GM21515 (cell line): Measurements from ENCODE around the gene CHD1.

Source experiments
- ATAC-seq: cut with Tn5 transposase; IDR thresholded peaks from one replicate; pipeline ENCODE4 v1.9.1; 2021; ENCODE audit not compliant: unreplicated experiment

CHD1 gene

DNA sequence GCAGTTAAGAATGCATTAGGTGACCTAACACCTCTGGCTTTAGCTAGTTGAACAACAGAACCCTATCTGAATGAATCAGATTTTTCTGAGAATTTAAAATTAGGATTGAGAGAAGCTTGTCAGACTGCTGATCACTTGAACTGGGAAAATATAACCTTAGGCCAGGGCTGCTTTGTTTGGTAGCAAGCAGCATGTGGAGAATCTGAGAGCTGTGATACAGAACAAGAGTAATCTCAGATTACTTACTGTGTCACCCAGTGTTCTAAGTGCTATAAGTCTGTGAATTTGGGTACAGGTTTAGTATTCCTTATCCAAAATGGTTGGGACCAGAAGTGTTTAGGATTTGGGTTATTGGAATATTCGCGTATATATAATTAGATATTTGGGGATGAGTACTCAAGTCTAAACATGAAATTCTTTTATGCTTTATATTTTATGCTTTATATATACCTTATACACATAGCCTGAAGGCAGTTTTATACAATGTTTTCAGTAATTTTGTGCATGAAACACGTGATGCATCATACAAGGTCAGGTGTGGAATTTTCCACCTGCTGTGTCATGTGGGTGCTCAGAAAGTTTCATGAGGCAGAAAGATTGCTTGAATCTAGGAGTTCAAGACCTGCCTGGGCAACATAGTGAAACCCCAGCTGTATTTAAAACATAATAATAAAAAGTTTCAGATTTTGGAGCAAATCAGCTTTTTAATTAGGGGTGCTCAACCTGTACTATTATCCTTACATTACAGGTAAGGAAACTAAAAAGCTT lies 8.3 kb upstream of the CHD1 start:
- no peak for ATAC-seq

DNA sequence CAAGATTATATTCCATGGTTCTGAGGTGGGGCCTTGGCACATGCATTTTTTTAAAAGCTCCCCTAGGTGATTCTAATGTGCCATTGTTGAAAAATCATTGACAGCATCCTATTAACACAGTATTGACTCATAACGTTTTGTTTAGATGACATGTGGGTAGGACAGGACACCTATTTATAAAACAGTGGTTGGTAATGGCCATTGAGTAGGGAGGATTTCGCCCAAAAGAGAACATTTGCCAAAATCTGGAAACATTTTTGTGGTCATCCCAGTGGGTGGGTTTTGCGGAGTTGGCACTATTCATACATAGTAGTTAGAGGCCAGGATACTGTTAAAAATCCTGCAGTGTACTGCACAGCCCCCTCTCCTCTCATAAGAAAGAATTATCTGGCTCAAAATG lies 6.4 kb upstream of the CHD1 start:
- no peak for ATAC-seq

DNA sequence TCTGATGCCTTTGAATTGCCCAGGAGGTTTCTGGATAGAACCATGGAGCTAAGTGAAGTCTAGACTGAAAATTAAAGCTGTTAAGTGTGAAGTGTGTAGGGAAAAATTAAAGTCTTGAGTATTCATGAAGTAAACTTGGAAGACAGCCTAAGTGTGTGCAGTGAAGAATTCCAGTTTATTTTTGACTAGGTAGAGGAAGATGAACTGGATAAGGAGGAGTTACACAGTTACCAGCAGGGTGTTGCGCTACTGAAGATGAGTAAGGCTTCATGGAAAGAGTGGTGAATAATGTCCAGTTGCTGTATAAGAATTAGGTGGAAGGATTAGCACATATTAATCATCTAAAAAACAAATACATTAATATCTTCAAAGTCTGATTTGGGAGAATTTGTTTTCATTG lies 5.7 kb upstream of the CHD1 start:
- no peak for ATAC-seq

DNA sequence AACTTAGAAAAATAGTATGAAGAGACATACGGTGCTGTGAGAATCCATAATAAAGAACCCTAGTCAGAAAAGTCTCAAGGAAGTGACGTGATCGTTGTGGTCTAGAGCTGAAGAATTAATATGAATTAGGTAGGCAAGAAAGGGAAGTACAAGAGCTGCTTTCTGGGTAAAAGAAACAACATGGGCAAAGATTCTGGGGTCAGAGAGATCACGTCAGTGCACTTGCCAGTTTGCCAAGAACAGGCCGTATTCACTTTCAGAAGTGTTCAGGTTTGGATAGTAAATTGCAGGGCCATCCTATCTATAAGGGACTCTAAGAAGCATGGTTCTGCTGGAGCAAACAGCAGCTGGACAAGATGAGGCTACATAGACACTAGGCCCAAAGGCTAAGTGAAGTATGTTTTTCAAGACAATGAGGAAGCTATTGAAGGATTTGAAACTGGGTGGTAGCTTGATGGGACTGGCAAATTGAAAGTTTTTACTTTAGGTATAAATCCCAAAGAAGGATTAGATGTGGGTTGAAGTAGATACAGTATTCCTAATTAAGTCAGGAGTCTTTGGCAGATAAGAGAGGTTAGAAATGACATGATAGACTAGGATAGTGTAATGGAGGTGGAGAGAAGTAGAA lies 4.8 kb upstream of the CHD1 start:
- ATAC-seq = peak; percentile 29

DNA sequence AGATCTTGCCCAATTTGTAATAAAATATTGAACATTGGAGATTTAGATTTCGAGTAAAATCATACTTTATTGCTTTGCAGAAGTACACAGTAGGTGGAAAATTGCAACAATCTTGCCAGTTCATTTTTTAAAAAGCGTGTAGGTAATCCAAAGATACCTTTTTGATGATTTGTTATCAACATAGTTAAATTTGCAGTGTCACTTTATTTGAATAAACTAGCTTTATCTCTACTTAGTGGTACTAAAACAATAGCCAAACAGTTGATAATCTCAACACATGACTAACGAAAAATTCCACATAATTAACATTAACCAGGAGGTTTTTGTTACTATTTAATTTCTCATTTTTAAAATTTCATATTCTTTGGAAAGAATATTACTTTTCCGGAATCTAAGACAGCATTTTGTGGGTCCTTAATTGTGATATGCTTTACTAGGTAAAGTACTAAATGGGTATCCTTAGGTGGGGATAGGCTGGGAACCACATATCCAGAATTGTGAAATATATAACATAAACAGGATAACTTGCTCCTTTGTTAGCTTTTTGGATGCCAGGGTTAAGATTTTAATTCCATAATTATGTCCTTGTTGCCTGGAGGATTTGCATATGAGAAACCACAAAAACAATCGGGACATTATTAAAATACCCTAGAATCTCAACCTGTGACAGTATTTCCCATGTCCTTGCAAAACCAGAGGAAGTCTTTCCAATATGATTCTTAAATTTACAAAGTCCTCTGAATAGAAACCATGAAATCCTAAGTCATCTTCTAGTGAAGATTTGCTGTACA lies 2.4 kb upstream of the CHD1 start:
- ATAC-seq = no peak

DNA sequence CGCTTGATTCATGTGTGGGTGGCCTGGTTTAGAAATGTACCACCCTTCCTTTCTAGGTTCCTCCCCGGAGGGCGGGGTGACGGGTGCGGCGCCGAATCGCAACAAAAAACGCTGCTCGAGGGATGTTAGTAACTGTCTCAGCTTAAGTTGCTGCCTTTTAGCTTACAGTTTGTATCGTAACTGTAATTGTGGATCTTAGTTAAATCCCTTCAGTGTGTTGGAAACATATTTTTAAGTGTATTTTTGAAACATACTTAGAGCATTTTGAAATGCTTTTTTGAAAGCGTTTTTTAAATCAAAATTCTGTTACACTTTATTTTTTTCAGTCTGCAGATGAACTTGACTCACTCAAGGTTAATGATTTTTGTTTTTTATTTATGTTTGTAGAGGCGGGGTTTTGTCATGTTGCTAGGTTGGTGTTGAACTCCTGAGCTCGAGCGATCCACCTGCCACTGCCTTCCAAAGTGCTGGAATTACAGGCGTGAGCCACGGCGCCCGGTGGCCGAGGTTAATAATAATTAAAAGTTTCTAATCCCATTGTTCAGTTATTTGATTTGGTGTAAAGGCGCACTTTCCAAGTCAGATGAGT lies 997 bp upstream of the CHD1 start:
- ATAC-seq = peak; percentile 64

DNA sequence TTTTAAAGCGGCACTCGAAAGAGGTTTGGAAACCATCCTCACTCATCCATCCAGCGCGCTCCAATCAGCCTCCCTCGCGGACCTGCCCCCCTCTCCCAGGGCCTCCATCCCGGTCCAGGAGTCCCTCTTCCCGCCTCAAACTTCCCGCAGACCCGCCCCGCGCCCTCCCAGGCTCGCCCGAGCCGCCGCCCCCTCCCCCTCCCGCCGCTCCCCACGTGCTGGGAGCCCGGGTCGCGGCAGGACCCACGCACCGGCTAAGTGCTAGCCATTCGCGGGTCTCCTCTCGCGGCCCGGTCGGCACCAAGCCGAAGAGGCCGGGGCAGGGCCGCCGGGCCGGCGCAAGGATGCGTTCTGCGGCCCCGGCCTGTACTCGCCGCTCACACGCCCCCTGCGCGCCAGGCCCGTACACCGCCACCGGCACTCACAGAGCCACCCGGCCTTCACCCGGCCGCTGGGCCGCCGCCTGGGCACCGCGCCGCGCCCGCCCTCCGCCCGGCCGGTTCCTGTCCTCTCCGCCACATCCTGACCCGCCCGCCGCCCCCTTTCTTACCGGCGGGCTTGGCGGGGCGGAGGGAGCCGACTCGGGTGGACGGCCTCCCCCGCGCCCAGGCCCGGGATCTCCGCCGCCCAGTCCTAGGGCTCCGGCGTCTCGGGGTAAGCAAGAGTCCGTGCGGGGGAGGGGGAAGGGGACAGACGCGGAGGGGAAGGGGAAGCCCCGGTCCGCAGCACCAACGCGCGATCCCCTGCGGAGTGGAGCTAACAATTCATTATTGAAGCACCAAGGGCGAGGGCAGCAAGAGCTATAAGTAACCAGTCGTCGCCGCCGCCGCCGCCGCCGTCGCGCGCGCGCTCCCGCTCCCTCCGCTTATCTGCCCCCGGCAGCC lies 576 bp downstream of the CHD1 start:
- peak; percentile 28 for ATAC-seq

DNA sequence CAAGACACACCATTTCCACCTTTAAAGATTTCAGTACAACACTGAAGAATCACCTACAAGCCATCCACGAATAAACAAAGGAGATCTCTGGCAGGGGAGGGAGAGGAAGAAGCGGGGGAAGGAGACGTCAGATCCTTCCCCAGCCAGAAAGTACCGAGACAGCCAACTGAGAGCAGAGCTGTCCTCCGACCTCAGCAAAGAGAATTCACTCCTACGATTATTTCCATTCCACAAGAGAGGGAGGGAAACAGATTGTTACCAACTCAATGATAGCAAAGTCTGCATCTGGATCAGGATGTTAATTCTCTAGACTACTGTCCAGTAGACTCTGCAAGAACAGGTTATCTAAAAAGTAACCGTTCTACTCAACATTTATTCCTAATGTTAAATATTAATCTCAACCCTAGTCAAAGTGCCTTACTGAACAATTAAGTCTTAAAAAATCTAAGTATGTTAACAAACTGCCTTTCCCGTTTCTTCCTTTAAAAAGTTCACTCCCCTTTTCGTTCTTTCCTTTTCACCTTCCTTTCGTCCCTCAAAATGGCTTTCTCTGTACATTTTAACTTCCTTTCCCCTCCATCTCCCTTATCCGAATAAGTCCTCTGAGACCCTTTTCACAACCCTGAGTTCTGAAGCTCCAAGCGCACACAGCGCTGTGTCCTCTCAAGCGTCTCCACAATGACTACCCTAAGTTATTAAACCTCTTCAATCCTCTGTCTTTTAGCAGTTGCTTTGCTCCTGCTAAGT lies 1.4 kb downstream of the CHD1 start:
- no peak for ATAC-seq

DNA sequence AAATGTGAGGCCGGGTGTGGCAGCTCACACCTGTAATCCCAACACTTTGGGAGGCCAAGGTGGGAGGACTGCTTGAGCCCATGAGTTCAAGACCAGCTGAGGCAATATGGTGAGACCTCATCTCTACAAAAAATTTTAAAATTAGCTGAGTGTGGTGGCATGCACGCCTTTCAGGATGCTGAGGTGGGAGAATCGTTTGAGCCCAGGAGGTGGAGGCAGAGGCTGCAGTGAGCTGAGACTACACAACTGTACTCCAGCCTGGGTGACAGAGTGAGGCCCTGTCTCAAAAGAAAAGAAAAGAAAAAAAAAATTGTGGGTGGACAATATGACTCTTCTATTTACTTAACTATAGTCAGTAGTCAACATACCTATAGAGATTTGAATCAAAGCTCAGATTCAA lies 4.8 kb downstream of the CHD1 start:
- no peak for ATAC-seq

DNA sequence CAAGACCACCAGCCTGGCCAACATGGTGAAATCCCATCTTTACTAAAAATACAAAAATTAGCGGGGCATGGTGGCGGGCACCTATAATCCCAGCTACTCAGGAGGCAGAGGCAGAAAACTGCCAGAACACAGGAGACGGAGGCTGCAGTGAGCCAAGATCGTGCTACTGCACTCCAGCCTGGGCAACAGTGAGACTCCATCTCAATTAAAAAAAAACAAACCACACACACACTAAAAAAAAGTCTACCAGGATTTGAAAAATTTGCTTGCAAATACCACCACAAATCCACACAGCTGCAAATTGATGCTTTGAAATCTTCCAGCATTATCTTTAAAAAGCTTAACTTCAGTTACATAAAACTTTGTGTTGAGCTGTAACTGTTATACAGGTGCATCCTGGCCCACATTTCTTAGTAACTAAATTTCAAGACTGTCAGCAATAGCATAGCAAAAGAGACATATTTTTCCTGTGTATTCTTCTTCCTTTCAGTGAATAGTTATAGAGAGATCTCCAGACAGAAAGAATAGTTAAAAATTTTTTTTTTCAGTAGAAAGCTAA lies 6.8 kb downstream of the CHD1 start:
- ATAC-seq = no peak

DNA sequence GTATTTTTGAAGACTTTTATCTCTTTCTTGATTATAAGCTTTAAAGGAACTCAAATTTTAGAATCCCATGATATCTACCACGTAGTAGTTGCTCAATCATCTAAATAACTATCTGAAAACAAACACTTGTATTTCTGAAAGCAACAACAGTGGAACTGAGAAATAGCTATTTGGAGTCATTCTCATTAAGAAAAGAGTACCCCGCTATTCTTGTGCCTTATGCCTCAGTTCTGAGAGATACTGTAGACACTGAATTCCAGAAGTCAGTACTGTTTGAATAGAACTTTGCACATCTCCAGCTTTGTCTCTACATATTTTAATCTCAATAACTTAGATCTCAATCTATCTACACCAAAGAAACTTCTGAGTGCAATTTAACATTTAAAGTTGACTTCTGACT lies 11.4 kb downstream of the CHD1 start:
- peak; percentile 61 for ATAC-seq

DNA sequence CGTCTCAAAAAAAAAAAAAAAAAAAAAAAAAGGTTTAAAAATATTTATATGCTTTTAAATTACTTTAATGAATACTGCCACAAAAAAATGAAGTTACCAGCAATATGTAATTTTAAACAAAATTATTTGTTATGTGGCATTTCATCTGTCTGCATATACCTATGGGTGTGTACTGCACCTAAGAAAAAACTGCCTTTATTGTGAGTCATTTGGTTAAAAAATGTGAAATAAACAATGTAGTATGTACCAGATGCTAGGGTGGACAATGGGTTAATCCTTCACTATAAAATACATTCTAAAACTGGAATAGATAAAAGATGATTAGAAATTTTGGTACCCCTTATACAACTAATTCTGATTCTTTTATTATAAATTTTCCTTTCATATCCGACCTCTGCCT lies 12.3 kb downstream of the CHD1 start:
- no peak for ATAC-seq

DNA sequence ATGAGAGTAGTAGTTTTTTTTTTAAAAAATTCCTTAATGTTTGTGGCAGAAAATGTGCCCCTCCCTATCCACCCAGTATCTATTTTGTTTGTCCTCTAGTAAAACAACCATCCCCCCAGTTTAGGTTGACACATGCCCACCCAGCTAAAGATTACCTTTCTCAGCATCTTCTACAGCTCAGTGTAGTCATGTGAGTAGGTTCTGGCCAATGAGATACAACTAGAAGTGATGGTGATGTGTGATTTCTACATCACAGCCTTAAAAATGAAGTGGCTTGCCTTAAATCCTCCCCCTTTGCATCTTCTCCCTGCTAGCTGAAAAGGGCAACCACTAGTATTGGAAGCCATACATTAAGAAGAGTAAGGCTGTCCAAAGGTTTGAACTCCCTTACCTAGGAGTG lies 14.9 kb downstream of the CHD1 start:
- ATAC-seq = no peak

DNA sequence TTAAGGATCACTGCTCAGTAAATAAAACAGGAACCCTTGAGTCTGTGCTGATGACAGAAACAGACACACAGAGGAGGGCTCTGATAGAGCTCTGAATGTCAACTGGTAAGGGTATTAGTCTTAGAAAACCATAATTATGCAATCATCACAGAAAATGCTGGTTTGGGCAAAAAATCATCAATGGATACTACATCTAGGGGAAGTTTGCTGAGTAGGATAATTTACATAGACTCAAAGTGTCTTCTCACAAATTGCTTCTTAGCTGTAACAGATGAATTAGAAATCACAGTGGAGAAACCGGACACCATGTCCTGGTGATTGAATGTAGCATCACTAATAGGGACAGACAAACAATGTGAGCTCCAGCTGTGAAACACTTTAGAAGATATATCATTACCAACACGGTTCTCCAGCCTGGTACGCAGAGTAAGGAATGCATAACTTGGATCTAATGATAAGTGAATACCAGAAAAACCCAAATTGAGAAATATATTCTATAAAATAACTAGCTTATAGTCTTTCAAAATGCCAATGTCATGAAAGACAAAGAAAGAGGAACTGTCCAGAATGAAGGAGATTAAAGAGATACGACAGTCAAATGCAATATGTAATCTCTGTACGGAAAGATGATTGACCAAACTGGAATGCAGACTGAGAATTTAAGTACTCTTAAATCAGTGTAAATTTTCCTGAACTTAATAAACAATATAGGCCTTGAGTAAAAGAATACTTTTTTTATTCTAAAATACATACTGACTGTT lies 17.3 kb downstream of the CHD1 start:
- no peak for ATAC-seq

DNA sequence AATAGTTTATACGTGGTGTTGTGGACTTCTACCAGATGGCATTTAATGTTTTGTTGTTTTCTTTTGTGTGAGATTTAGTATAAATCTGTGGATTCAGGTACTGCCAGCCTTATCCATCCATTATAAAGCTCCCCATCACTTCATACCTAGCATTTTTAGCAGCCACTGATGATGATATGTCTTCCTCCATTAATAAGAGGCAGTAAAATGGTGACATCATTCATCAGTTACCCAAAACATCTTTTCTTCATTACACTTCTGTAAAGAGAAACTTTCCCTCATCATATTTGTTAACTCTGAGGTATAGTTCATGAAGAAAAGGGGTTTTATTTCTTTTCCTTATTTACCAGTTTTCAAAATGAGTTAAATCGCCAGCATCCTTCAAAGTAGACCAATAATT lies 19.4 kb downstream of the CHD1 start:
- ATAC-seq = no peak

DNA sequence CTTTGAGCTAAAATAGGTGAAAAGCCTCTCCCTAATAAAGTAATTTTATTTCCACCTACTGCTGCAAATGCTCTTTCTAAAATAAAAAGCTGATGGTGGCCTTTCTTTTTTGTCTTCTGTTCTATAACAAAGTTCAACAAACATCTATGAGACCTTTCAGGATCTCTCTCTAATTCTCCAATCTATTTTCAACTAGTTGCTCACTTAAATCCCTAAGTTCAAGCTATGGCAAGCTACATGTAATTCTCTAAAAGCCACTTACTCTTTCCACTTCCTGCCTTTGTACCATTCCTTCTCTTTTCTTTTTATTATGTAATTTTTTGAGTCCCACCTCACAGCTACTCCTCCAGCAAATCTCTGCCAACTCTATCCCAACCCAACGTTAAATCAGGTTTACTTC lies 20.9 kb downstream of the CHD1 start:
- no peak for ATAC-seq

DNA sequence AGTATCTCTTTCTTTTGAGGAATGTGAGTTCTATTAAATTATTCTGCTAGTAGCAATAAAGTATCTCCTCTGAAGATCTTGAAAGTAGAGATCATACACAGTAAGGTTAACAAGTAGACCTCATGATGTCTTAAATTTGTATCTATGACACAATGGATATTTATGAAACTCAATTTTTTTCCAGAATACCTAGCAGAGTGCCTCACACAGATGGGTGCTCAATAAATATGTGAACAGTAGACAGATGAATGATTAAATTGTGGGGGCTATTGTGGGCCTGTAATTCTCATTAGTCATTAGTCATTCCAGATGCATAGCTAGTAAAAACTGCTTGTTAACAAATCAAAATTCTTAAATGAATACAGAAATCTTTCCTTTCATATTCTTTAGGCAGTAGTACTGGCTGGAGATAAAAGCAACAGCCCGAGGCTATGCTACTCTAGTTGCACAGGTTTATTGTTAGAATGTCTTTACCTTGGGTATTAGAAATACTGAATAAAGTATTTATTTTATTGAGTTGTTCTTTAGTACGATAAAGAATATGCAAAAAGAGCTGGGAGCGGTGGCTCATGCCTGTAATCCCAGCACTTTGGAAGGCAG lies 22.0 kb downstream of the CHD1 start:
- ATAC-seq = no peak

DNA sequence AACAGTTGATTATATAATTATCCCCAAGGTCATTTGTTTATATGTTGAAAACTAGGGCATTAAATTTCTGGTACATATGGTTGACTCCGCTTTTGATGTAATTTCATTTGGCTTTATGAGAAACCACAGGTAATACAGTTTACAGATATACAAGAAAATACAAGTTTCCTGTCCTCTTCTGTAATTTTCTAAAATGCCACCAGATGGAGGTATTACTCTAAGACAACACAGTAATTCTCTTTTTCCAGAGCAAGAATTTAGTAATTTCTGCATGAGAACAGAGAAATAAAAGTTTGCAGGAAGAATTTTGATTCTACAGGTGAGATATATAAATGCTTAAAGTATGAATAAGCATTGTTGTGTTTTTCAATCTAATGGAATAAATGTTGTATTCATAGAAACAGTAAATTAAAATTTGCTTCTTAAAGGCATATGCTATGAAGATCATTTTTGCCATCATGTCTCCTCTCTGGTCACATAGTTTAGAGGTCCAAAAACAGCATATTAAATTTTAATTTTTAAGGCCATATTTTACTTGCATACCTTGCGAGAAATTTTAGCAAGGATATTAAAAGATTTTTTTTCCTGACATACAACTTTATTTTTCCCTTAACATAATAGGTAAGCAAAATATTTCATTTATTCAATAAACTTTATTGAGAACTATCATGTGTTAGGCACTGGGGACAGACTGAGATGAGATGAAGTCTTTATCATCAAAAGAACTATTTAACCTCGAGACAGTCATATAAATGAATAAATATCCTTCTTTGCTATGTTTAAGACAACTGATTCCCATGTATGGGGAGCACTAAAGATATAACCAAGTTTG lies 22.7 kb downstream of the CHD1 start:
- ATAC-seq = peak; percentile 50
